Middle frontal gyrus (tissue), 1 donor: ENCODE data around the gene ARPC4.
"Not testable (repeated sequence)": the region's sequence is repeated elsewhere in the genome, so short reads cannot be mapped to it uniquely, and the experiment has no call there.

Source experiments
- DNase-seq: peaks from one replicate; pipeline ENCODE4 v3.0.0-alpha.2; 2015; ENCODE audit warnings: low spot score; ENCODE audit errors: extremely low spot score

ARPC4 gene

GRCh38 chr3:9769426-9770275, 23.2 kb upstream of the ARPC4 start, which contains the start of gene CAMK1:
Gene CAMK1 (minus strand): TSS chr3:9769947. CDS start chr3:9767749, 2,198 bp downstream.
- peak; percentile 50 for DNase-seq

- no peak for DNase-seq
Measured at GRCh38 chr3:9770276-9770812, 22.5 kb upstream of the ARPC4 start.

- DNase-seq, result not testable (repeated sequence)
Measured at GRCh38 chr3:9771007-9771406, 21.9 kb upstream of the ARPC4 start.

- no peak for DNase-seq
Measured at GRCh38 chr3:9776896-9777693, 15.8 kb upstream of the ARPC4 start.

GRCh38 chr3:9777694-9778021, 15.2 kb upstream of the ARPC4 start:
- peak; percentile 63 for DNase-seq

- DNase-seq, result peak; percentile 56
Measured at GRCh38 chr3:9778143-9779074, 14.5 kb upstream of the ARPC4 start.

- DNase-seq, result no peak
Measured at GRCh38 chr3:9779075-9779593, 13.7 kb upstream of the ARPC4 start.

GRCh38 chr3:9779721-9780457, 13.0 kb upstream of the ARPC4 start:
- no peak for DNase-seq

GRCh38 chr3:9780458-9780812, 12.4 kb upstream of the ARPC4 start:
- DNase-seq, result no peak

GRCh38 chr3:9780910-9781309, 12.0 kb upstream of the ARPC4 start:
- DNase-seq, result no peak

GRCh38 chr3:9781551-9781950, 11.3 kb upstream of the ARPC4 start:
- DNase-seq, result no peak

GRCh38 chr3:9781978-9782603, 10.8 kb upstream of the ARPC4 start:
- DNase-seq, result no peak

GRCh38 chr3:9782770-9783169, 10.1 kb upstream of the ARPC4 start:
- no peak for DNase-seq

GRCh38 chr3:9783954-9784353, 8.9 kb upstream of the ARPC4 start:
- no peak for DNase-seq

- DNase-seq, result no peak
Measured at GRCh38 chr3:9784965-9785364, 7.9 kb upstream of the ARPC4 start.

GRCh38 chr3:9785602-9786001, 7.3 kb upstream of the ARPC4 start:
- no peak for DNase-seq

- DNase-seq, result no peak
Measured at GRCh38 chr3:9786209-9786739, 6.6 kb upstream of the ARPC4 start.

- no peak for DNase-seq
Measured at GRCh38 chr3:9786825-9787669, 5.8 kb upstream of the ARPC4 start.

GRCh38 chr3:9787714-9788113, 5.2 kb upstream of the ARPC4 start:
- no peak for DNase-seq
